ENCODE data around the gene HES4. TPM values are rescaled to one million over a fixed set of nuclear protein-coding genes. Genes with fewer than 3 reads are reported as not detected.

The HES4 gene
- total and polyA plus RNA-seq, 4 donors, result 13.5 to 47.9 (median 27.1) TPM

GRCh38 chr1:1033731-1034438, 34.0 kb upstream of the HES4 start:
- DNase-seq (peak in 1 of 3 donors; percentile 13), ATAC-seq (ENCODE audit: insufficient read depth, low FRiP score) (no peak)
- Histone ChIP-seq H3K36me3 (ENCODE audit: control insufficient read depth in 4 of 4, insufficient read depth in 4 of 4, low read length in 4 of 4) (peaks cover 0 to 4% (median 0%) of the 10 kb centered on the region in 4 donors), H3K4me1 (ENCODE audit: control insufficient read depth in 5 of 5, insufficient read depth in 5 of 5, low read length in 5 of 5) (peaks cover 0 to 25% (median 5%) of the 10 kb centered on the region in 5 donors), H3K9me3 (ENCODE audit: control insufficient read depth in 4 of 4, insufficient read depth in 3 of 4, low read length in 3 of 4) (peaks cover 0 to 2% (median 0%) of the 10 kb centered on the region in 4 donors), H3K9ac (ENCODE audit: insufficient read depth in 1 of 2, low read length in 2 of 2) (no peak overlapping the region), H3K27me3 (ENCODE audit: control insufficient read depth in 3 of 3, insufficient read depth in 3 of 3, low read length in 2 of 3) (peaks cover 0 to 3% (median 3%) of the 10 kb centered on the region in 3 donors), H3K4me3 (no peak overlapping the region), H3K27ac (ENCODE audit: low read depth in 1 of 2, low read length in 1 of 2) (no peak overlapping the region)
- WGBS, 2 donors, result 8 to 29% methylated on average over 46 to 71 of the region's 71 CpGs
- TF ChIP-seq CTCF (IDR thresholded peaks at IDR 0.05; ENCODE audit: control extremely low read depth, extremely low read depth), result no peak

GRCh38 chr1:1033009-1033587, 33.2 kb upstream of the HES4 start:
- peak overlapping the region; percentile 17 for H3K4me3 ChIP-seq
- ATAC-seq (ENCODE audit: insufficient read depth, low FRiP score), result peak; percentile 93
- peak; percentile 54 for TF ChIP-seq CTCF (IDR thresholded peaks at IDR 0.05; ENCODE audit: control extremely low read depth, extremely low read depth)
- H3K4me1 ChIP-seq (ENCODE audit: control insufficient read depth in 5 of 5, insufficient read depth in 5 of 5, low read length in 5 of 5), result peaks cover 0 to 25% (median 5%) of the 10 kb centered on the region in 5 donors
- peaks cover 0 to 4% (median 0%) of the 10 kb centered on the region in 4 donors for H3K36me3 ChIP-seq (ENCODE audit: control insufficient read depth in 4 of 4, insufficient read depth in 4 of 4, low read length in 4 of 4)
- WGBS, 2 donors, result 0 to 2% methylated on average over 29 to 73 of the region's 73 CpGs
- H3K9me3 ChIP-seq (ENCODE audit: control insufficient read depth in 4 of 4, insufficient read depth in 3 of 4, low read length in 3 of 4), result peaks cover 0 to 2% (median 0%) of the 10 kb centered on the region in 4 donors
- no peak overlapping the region for H3K27ac ChIP-seq (ENCODE audit: low read depth in 1 of 2, low read length in 1 of 2)
- peaks cover 0 to 3% (median 0%) of the 10 kb centered on the region in 3 donors for H3K27me3 ChIP-seq (ENCODE audit: control insufficient read depth in 3 of 3, insufficient read depth in 3 of 3, low read length in 2 of 3)
- peak; percentile 84 to 92 (median 90) for DNase-seq
- no peak overlapping the region for H3K9ac ChIP-seq (ENCODE audit: insufficient read depth in 1 of 2, low read length in 2 of 2)

- Histone ChIP-seq H3K27me3 (ENCODE audit: control insufficient read depth in 3 of 3, insufficient read depth in 3 of 3, low read length in 2 of 3) (no peaks in the 10 kb centered on the region), H3K4me1 (ENCODE audit: control insufficient read depth in 5 of 5, insufficient read depth in 5 of 5, low read length in 5 of 5) (peaks cover 0 to 25% (median 5%) of the 10 kb centered on the region in 5 donors), H3K36me3 (ENCODE audit: control insufficient read depth in 4 of 4, insufficient read depth in 4 of 4, low read length in 4 of 4) (peaks cover 0 to 4% (median 0%) of the 10 kb centered on the region in 4 donors), H3K9me3 (ENCODE audit: control insufficient read depth in 4 of 4, insufficient read depth in 3 of 4, low read length in 3 of 4) (peaks cover 0 to 2% (median 0%) of the 10 kb centered on the region in 4 donors), H3K27ac (ENCODE audit: low read depth in 1 of 2, low read length in 1 of 2) (no peak overlapping the region), H3K4me3 (no peak overlapping the region), H3K9ac (ENCODE audit: insufficient read depth in 1 of 2, low read length in 2 of 2) (no peak overlapping the region)
- ATAC-seq (ENCODE audit: insufficient read depth, low FRiP score) (no peak), DNase-seq (peak; percentile 12 to 50 (median 28))
- 29 to 35% methylated on average over 15 to 16 of the region's 16 CpGs for whole genome bisulfite sequencing, 2 donors
- TF ChIP-seq CTCF (IDR thresholded peaks at IDR 0.05; ENCODE audit: control extremely low read depth, extremely low read depth), result no peak
These were observed 32.5 kb upstream of the HES4 start for GRCh38 chr1:1032424-1032823.
